GM04503 (cell line): ENCODE results near the gene GNA14.
"Not testable (repeated sequence)": the region's sequence is repeated elsewhere in the genome, so short reads cannot be mapped to it uniquely, and the experiment has no call there.

Experiments used
- DNase-seq: peaks from one replicate; pipeline ENCODE4 v3.0.0-alpha.2; 2012; ENCODE audit warnings: low read depth

Gene GNA14

DNA sequence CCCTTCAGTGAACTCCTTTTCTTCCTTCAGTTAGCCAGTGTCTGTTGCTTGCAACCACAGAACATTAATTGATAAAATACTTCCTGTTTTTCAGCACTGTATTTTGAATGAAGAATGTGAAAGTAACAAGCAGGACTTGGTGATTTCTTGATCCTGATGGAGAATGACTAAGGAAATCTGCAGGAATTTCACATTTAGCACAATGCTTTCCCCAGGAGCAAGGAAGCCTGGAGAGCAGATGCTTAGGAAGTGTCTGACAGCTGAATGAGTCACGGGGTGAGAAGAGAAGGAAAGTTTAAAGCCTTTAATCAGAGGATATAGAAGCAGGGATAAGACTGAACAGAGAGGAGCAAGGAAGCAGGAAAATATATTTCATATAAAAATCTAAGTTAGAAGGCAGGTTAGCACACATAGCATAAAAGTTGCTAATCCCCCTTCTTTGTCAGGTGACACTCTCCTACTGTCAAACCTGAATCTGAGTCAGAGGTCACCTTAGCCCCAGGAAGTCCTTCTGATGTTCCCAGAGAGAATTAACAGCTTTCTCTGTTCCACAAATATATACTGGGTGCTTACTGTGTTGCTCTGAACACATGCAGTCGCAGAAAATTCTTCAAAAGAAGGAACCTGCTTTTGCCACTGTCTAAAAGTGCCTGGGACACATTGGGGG is 59.7 kb downstream of the GNA14 start:
- DNase-seq: peak; percentile 72

DNA sequence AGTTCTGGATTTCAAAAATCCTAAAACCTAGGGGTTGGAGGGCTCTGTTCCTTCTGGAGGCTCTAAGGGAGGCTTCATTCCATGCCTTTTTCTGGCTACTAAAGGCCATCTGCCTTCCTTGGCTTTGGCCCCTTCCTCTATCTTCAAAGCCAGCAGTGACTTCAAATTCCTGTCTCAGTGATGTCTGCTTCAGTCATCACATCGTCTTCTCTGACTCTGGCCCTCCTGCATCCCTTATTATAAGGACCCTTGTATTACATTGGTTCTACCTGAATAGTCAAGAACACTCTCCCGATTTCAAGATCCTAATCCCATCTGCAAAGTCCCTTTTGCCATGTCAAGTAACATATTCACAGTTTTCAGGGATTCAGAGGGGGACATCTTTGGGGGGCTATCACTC is 60.3 kb downstream of the GNA14 start:
- no peak for DNase-seq

DNA sequence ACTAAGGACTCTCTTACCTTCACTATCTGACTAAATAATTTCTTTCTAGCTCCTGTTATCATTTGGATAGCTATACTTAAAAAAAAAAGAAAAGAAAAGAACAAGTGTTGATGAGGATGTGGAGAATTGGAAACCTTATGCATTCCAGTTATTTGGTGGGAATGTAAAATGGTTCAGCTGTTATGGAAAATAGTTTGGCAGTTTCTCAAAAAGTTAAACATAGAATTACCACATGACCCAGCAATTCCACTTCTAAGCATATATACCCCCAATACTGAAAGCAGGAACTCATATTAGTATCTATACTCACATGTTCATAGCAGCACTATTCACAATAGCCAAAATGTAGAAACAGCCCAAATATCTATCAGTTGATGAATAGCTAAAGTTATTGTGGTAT is 61.1 kb downstream of the GNA14 start:
- no peak for DNase-seq

DNA sequence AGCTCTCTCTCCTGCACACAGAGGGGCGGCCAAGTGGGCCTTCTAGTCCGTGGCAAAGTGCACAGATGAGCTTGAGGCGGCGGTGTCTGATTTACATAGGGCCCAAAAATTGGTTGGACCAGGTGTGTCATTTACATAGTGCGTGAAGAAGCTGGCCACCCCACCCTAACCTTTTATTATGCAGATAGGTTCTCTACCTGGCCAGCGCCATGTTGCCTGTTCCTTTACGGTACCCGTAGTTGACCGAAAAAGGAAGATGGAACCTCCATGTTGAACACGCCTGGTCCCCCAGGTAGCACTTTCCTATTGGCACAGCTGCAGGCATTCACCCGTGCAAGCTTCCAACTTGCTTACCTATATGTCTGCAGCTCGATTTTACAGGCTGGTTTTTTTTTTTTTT is 61.5 kb downstream of the GNA14 start:
- DNase-seq: no peak

DNA sequence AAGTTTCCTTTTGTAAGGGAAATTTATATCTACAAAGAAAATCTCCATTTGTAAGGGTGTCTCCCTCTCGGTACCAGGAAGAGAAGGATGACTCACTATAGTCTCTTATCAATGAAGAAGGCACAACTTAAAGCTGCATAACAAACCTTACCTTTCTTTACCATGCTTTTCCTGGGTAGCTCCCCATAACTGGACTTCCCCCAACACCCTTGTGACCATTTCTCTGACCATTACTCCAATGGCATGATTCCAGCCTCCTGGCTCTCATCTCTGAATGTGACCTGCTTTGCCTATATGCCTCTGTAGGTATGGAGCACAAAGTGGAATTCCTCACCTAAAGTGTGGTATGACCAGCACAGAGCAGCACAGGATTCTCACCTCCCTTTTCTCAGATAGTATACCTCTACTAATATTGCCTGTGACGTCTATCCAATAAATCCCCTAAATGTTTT is 62.8 kb downstream of the GNA14 start:
- no peak for DNase-seq

DNA sequence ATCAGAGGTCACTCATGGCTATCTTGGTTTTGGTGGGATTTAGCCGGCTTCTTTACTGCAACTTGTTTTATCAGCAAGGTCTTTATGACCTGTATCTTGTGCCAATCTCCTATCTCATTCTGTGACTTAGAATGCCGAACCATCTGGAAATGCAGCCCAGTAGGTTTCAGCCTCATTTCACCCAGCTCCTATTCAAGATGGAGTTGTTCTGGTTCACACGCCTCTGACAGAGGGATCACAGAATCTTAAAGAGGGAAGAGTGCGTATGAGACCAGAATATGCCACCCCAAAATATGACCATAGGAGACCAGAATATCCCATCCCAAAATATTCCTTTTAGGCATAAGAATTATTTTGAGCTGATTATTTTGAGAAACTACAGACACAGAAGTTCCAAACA is 63.2 kb downstream of the GNA14 start:
- DNase-seq: not testable (repeated sequence)

DNA sequence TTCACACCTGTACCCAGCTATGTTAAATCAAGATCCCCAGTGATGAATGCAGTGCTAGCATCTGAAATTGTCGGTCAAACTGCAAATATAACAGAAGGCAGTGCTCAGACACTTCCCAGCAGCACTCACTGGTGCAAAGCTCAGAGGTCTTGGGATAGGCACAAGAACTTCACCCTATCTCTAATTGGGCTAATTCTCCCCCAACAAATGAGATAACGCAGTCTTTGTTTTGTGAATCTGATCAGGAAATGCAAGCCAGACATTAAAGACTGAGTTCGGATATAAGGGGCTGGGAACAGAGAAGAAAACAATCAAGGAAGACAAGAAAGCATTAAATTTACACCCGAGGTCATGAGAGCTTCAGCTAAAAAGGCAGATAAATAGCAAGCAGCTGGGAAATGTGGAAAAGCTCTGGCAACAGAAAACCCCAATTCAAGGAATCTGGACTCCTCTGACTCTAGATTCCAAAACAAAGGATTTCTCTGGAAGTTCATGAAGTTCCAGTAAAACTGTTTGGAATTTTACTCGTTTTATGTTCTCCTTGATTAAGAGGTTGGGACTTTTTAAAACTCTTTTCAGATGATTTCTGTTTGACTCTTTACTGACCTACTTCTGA is 65.1 kb downstream of the GNA14 start:
- DNase-seq: no peak

DNA sequence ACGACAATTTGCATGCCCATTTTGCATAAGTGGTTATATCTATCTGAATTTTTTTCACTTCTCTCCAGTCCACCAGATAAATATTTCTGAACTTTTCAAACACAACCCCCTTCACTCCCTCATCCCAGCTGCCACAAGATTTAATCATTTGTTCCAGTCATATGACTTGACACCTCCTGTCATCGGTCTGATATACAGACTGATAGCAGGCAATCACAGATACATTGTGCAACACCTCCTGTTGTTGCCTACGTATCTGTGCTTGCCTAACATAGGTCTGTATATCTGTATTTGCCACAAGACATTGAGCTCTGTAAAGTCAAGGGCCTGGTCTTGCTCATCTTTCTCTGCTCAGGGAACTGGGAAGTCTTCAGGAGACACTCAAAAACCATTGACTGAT is 65.6 kb downstream of the GNA14 start:
- DNase-seq: no peak

DNA sequence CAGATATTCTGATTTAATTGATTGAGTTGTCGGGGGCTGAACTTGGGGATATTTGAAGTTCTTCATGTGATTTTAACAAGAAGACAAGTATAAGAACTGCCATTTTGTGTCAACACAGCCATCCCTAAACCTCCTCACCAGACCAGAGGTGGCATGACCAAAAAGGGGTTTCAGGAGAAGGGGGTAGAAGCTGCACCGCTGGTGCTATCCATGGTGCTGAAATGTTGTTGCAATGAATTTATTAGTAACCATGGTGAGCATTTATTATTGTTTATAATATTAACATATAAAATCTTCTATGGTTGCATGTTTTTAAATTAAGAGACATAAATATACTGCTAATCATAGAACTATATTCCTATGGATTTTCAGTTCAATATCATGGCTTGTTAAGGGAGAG is 72.3 kb downstream of the GNA14 start:
- no peak for DNase-seq

DNA sequence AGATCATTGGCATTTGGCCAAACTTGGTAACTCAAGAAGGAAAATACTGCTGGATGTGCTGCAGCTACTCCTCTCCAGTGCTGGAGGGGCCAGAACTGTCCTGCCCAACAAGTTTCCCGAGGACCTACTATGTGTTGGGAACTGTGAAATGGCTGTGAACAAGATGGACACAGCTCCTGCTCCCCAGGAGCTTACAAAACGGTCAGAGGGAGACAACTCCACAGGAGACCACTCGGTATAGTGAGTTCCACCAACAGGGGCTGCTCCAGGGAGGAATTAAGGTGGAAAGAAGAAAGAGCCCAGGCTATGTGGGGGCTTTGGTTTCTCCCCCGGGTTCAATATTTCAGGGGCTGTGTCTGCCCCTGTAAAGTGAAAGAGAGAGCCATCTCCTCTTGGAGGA is 78.8 kb downstream of the GNA14 start:
- DNase-seq: no peak

DNA sequence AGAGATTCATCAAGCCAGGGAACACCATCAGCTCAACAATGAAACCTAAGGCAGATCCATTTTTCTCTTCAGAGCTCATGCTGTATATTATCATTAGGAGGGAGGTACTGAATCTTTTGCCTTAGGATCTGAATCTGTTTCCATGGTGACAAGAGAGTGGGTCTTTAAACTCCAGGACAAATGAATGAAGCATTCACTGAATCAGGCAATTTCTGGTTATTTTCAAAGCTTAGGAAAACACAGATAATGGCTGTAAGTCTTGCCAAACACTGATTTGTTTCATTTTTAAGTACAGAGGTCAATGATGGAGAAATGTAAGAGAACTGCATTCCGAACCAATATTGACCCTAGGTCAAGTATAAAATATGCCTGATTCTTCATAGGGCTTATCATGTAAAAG is 84.9 kb downstream of the GNA14 start:
- no peak for DNase-seq

DNA sequence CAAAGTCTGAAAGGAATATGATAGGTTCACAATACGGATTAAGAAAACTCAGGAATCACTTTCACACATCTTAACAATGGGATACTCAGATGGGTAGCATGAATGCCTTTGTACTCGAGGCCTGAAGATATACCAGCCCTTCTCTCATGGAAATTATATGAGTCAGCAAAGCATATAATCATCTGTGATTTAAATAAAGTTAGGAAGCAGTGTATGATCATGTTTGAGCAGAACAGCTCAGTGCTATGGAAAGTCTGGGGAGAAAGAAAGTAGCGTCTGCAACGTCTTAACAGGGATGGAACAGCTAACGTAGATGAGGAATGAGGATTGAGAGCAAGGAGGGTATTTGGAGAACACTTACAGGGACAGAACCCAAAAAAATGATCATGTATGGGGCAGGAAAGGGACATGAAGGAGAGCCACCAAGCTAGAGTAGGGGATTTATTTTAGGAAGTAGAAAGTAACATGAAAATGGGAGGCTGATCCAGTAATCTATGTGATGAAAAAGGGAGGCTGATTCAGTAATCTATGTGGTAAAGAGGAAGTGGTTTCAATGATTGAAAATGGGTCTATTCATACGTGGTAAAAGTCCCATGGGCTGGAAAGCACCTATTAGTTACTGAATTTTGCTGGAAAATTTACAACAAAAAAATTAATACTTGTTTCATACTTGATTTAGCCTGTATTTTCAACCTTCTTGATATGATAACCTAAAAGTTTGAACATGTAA is 85.9 kb downstream of the GNA14 start:
- no peak for DNase-seq

DNA sequence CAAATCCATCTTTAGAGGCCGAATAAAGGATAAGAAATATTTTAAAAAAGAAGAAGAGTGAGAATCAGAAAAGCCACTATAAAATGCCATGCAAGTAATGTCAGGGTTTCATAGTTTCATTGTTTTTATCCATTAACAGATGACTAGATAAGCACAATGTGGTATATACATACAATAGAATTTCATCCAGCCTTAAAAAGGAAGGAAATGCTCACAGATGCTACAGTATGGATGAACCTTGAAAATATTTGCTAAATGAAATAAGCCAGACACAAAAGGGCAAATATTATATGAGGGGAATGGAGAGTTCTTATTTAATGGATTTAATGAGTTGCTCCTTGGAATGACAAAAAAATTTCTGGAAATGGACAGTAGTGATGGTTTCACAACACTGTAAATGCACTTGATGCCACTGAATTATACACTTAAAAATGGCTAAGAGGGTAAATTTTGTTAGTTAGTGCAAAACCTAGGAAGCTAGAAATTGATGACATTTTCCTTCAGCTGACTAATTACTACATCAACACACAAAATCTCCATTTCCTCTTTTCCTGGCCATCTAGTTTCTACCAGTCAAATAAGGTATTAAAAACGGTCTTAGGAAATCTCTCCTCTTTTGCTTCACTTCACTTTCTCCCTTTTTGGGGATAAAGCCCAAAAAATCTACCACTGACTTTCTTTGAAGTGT is 86.6 kb downstream of the GNA14 start:
- DNase-seq: no peak

DNA sequence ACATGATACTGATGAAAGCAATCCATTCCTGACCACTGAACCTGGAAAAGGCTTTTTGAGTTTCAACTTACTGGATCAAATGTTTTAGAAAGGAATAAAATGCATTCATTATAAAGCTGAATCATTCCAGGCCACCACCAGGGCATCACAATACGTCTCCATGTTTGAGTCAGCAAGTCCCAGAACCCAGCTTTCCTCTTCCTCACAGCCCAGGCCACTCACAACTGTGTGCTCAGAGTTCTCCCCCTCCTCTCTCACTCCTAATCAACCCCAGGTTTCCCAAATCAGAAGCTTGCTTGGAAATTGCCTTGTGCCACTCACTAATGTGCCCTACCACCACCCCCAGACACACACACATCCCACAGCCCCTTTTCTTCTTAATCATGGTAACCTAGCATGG is 91.7 kb downstream of the GNA14 start:
- DNase-seq: no peak

DNA sequence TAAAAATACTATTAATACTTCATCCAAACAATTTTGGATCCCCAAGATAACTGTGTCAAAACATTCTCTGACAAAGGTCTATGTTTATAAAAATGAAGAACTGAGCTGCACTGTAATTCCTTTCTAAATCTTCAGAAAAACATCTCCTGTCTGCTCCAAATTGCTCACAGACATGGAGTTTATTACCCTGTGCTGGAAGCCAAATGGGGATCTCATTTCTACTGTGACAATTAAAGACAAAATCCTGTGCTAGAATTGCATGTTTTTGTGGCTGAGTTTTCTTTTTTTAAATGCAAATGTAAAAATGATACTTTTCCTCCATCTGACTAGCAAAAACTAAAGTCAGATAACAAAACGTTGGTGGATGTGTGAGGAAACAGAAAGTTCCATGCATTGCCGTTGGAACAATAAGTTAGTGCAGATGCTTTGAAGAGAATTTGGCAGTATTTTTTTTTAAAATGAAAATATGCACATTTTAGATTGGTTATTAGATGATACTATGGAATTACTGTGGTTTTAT is 93.5 kb downstream of the GNA14 start:
- DNase-seq: no peak

DNA sequence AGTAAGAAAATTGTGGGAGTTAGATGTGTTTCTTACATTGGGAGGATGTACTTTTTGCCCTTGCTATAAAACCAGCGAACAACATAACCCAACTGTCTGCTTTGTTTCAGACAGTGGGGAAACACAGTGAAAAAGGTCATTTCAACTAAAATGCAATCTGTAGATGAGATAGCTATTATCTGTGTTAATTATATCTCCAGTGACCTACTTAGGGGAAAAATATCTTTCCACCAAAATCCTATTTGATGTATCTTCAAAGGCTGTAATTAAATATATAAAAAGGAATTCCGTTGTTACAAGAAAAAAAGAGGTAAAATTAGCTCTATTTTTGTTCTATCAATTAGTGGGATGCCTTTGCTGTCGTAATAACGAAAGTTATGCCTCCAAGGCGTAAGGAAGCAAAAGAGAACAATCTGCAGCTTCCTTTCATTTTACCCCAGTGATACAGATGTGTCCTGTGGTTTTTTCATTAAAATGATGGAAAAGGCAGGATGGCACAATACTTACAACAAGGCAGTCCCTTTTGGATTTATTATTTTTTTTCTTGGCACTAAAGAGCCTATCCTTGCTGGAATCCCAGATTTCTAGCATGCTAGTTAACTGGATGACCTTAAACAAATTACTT is 100.9 kb downstream of the GNA14 start:
- no peak for DNase-seq

DNA sequence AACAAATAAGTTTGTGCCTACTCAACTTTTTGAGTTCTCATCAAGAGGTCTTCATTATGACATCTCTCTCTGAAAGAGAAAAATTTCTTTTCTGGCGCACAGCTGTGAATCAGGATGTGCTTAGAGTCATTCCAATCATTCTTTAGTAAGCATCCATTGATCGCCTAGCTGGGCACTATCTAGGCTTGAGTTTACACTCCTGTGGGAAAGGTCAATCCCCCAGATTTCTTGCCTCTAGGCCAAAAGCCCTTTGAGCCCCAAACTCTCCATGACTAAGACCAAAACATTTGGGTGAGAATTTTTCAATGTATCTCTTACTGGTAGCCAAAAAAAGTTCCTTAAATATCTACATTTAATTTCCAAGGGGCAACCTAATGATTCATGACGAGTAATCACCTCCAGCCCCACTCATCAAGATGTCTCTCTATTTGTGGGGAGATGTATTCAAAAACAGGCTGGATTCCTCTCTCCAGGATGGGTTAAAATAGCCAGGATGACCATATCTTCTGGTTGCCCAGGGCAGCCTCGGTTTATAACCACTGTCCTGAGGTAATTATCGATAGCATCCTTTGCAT is 101.7 kb downstream of the GNA14 start:
- DNase-seq: no peak

DNA sequence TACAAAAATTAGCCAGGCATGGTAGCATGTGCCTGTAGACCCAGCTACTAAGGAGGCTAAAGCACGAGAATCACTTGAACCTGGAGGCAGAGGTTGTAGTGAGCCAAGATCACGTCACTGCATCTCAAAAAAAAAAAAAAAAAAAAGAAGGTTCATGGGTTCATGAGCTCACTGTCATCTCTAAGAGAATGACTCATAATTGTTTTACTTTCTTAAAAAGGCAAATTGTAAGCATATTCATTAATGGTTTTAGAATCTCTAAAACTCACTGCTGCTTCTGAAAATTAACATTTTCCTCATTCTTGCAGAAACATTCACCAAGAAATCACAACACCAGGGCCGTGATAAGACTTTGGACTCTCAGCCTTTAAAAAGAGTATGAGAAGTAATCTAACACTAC is 103.6 kb downstream of the GNA14 start:
- DNase-seq: no peak

DNA sequence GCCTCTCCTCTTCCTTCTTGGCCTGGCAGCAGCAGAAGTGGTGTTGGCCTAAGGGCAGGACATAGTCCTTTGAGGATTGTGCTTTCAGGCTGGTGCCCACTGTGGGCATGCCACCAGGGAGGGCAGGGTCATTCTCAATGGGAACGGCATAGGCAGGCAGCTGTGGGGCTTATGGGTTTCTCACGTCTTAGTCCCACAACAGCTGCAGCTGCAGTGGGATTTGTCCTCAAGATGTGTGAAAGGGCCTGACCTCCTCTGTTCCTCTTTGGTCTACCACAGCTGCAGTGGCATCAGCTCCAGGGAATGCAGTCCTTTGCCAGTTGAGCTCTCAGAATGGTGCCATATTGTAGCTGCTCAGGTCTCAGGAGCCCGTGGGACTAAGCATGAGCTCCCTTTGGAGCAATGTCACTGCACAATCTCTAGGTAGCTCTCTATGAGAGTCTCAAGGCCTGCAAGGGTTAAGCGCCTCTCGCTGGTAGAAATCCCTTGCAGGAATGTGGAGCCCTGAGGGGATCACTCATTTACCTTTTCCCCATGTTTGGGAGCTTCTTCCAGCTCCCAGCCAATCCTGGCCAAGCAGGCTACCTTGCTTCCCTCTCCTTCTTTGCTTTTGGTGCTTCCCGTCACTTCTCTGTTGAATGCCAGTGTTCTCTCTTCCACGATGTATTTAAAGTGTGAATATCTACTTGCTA is 104.8 kb downstream of the GNA14 start:
- DNase-seq: no peak

DNA sequence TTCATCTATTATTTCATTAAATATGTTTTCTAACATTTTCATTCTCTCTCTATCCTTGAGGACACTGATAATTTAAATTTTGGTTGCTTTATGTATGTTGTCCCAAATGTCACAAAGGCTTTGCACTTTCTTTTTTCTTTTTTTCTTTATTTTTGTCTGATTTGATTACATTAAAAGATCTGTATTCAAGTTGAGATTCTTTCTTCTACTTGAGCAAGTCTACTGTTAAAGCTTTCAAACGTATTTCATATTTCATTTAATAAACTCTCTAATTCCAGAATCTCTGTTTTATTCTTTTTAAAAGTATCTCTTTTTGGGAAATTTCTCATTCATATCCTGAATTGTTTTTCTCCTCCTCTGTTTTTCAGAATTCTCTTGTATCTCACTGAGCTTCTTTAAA is 106.5 kb downstream of the GNA14 start:
- no peak for DNase-seq

DNA sequence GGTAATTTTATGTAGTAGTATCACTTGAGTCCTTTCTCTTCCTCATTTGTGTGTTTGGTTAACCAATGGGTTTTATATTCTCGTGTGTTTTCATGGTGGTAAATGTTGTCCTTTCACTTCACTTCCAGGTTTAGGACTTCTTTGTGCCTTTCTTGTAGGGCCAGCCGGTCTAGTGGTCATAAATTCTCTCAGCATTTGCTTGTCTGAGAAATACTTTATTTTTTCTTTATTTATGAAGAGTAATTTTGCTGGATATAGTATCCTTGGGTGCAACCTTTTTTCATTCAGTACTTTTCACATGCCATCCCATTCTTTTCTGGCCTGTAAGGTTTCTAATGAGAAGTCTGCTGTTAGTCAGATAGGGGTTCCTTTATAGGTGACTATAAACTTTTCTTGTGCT is 107.1 kb downstream of the GNA14 start:
- no peak for DNase-seq
